ENCODE measurements around the gene CCNL2. TPM values are rescaled to one million over a fixed set of nuclear protein-coding genes. Genes with fewer than 3 reads are reported as not detected.
A peak's percentile ranks its signal among the peaks of the same experiment; 100 is the strongest.

Gene CCNL2
- total and polyA plus RNA-seq, 2 of the 13 experiments (the other 11 are each of a cell fraction or from before 2014, with no cell fraction given) = 105 to 340 TPM

DNA sequence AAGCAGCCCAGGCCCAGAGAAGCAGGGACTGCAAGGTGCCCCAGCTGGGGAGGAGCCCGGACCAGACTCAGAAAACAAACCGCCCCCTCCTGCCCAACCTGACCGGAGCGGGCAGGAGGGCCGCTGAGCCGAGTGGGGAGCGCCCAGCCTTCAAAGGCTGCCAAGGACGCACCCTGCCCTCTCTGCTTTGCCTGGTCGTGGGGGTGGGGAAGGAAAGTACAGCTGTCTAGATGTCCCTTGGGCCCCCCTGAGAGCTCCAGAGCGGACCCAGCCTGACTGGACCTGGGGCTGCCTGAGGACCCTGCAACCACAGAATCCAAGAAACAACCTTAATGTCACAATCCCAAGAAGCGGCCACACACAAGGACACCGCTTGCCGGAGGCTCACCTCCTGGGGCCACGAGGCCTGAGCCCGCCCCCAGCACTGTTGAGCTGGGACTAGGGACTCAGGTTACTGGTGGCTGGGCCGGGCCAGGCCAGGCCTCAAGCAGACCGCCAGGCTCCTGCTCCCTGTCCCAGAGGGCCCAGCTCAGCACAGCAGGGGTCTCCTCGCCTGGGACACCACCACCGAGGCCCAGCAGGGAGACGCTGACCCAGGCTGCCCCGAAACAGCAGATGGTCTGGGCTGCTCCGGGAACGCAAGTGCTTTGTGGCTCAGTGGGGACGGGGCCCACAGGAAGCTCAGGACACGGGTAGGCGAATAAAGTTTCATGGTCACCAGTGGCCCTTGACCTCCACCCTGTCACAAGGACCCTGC, 51.3 kb downstream of the CCNL2 start (continued):
- peak; percentile 63; the same call in 1 of the 2 replicates for TF ChIP-seq ZBED4 (CRISPR knock-in tag; IDR thresholded peaks at IDR 0.05; ENCODE audit: borderline replicate concordance)
- TF ChIP-seq KDM2A (CRISPR knock-in tag; IDR thresholded peaks at IDR 0.05; ENCODE audit: borderline replicate concordance, low read depth) = peak; percentile 51
- peak; percentile 29; the same call in 1 of the 2 replicates for TF ChIP-seq ZNF564 (CRISPR knock-in tag; IDR thresholded peaks at IDR 0.05)
- TF ChIP-seq ZNF563 (CRISPR knock-in tag; IDR thresholded peaks at IDR 0.05) = peak; percentile 75
- no peak for TF ChIP-seq ETV6 (CRISPR knock-in tag; conservative IDR thresholded peaks at IDR 0.05)
- TF ChIP-seq DNMT1 (CRISPR knock-in tag; IDR thresholded peaks at IDR 0.05) = no peak
- TF ChIP-seq ZFX (CRISPR knock-in tag; IDR thresholded peaks at IDR 0.05; ENCODE audit: low read depth) = peak; percentile 94
- no peak for TF ChIP-seq SIN3B (IDR thresholded peaks at IDR 0.05; ENCODE audit: low read length)
- peak; percentile 85 for TF ChIP-seq ZNF263 (CRISPR knock-in tag; IDR thresholded peaks at IDR 0.05)
- TF ChIP-seq ZBTB4 (CRISPR knock-in tag; IDR thresholded peaks at IDR 0.05; ENCODE audit: borderline replicate concordance) = 0 out of 2 replicates have a peak, but pooled peaks have one; percentile 29
- TF ChIP-seq ZNF251 (CRISPR knock-in tag; IDR thresholded peaks at IDR 0.05) = no peak
- no peak for TF ChIP-seq HIVEP1 (CRISPR knock-in tag; IDR thresholded peaks at IDR 0.05)
- peak; percentile 86 for TF ChIP-seq UBTF (CRISPR knock-in tag; IDR thresholded peaks at IDR 0.05)
